ENCODE data around the gene KIF6.

Gene KIF6

DNA sequence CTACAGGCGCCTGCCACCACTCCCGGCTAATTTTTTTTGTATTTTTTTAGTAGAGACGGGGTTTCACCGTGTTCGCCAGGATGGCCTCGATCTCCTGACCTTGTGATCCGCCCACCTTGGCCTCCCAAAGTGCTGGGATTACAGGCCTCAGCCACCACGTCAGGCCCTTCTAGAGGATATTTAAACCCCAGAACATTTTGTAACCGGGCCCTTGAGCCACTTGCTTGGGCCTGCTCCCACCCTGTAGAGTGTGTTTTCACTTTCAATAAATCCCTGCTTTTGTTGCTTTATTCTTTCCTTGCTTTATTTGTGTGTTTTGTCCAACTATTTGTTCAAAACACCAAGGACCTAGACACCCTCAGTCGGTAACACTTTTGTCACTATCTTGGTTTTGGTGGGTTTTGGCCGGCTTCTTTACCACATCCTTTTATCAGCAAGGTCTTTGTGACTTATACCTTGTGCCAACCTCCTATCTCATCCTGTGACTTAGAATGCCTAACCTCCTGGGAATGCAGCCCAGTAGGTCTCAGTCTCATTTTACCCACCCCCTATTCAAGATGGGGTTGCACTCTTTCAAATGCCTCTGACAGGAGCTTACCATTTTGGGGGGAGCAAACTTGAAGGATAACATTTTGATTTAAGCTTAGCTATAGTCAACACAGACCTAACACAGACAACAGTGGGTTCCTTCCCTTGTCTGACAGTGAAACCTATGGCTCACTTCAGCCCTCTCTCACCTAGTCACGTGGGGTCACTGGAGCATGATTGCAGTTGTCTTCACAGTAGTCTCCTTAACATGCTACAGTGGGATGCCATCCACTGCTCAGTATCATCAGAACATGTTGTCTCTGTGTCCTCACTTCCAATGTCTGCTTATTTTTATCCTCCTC, 27.9 kb upstream of the KIF6 start:
- no peaks in the 10 kb centered on the region for H3K9me2 ChIP-seq (replicated peaks; ENCODE audit: low read depth, low read length)
- H3K4me3 ChIP-seq (ENCODE audit: low read length, poor library complexity, severe bottlenecking) = no peak overlapping the region
- H3K9ac ChIP-seq (ENCODE audit: low read depth, low read length, poor library complexity, severe bottlenecking) = no peak overlapping the region
- no peaks in the 10 kb centered on the region for H3K79me2 ChIP-seq (ENCODE audit: insufficient read depth, low read length)
- no peaks in the 10 kb centered on the region for H3K9me3 ChIP-seq (ENCODE audit: insufficient read depth, low read depth, low read length)
- H3F3A ChIP-seq (ENCODE audit: low read depth) = no peaks in the 10 kb centered on the region
- no peak for TF ChIP-seq CTCF (conservative IDR thresholded peaks at IDR 0.05; ENCODE audit: low read length)
- TF ChIP-seq EZH2phosphoT487 (IDR thresholded peaks at IDR 0.05; ENCODE audit: borderline replicate concordance) = no peak
- no peaks in the 10 kb centered on the region for H4K20me1 ChIP-seq (ENCODE audit: insufficient read depth, low read length, poor library complexity, severe bottlenecking)
- H2AFZ ChIP-seq (ENCODE audit: low read length) = no peak overlapping the region
- no peaks in the 10 kb centered on the region for H3K36me3 ChIP-seq (ENCODE audit: insufficient read depth, low read length)
- no peaks in the 10 kb centered on the region for H3K4me1 ChIP-seq (ENCODE audit: insufficient read depth, low read length, poor library complexity, severe bottlenecking)
- no peaks in the 10 kb centered on the region for H3K27me3 ChIP-seq (ENCODE audit: insufficient read depth, low read length, poor library complexity, severe bottlenecking)
- H3K4me2 ChIP-seq (ENCODE audit: low read depth, low read length, poor library complexity, severe bottlenecking) = no peak overlapping the region

DNA sequence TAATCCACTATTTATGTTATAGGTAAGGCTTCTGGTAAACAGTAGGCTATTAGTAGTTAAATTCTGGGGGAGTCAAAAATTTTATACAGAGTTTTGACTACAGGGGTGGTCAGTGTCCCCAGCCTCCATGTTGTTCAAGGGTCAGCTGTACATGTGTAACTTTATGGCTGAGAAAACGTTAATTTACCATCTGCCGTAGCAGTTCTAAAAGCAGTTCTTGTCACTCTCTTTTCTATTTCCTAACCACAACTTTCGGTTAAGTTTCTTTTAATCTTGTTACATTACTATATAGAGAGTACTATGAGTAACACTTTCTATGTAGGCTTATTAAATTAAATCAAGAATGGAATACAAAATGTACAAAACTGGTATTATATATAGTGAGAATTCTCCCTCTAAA, 21.6 kb upstream of the KIF6 start:
- Histone ChIP-seq H3K9ac (ENCODE audit: low read depth, low read length, poor library complexity, severe bottlenecking) (no peak overlapping the region), H3K4me2 (ENCODE audit: low read depth, low read length, poor library complexity, severe bottlenecking) (no peak overlapping the region), H3K27me3 (ENCODE audit: insufficient read depth, low read length, poor library complexity, severe bottlenecking) (no peaks in the 10 kb centered on the region), H2AFZ (ENCODE audit: low read length) (no peak overlapping the region), H3K79me2 (ENCODE audit: insufficient read depth, low read length) (no peaks in the 10 kb centered on the region), H3K9me3 (ENCODE audit: insufficient read depth, low read depth, low read length) (no peaks in the 10 kb centered on the region), H3K9me2 (replicated peaks; ENCODE audit: low read depth, low read length) (no peaks in the 10 kb centered on the region), H4K20me1 (ENCODE audit: insufficient read depth, low read length, poor library complexity, severe bottlenecking) (no peaks in the 10 kb centered on the region), H3K36me3 (ENCODE audit: insufficient read depth, low read length) (no peaks in the 10 kb centered on the region), H3K4me1 (ENCODE audit: insufficient read depth, low read length, poor library complexity, severe bottlenecking) (no peaks in the 10 kb centered on the region), H3K4me3 (ENCODE audit: low read length, poor library complexity, severe bottlenecking) (no peak overlapping the region), H3F3A (ENCODE audit: low read depth) (no peaks in the 10 kb centered on the region)
- no peak for TF ChIP-seq EZH2phosphoT487 (IDR thresholded peaks at IDR 0.05; ENCODE audit: borderline replicate concordance)
- TF ChIP-seq CTCF (conservative IDR thresholded peaks at IDR 0.05; ENCODE audit: low read length) = no peak

GRCh38 chr6:39733704-39734103, 8.5 kb upstream of the KIF6 start:
- H3K9ac ChIP-seq (ENCODE audit: low read depth, low read length, poor library complexity, severe bottlenecking) = no peak overlapping the region
- no peak overlapping the region for H3K4me2 ChIP-seq (ENCODE audit: low read depth, low read length, poor library complexity, severe bottlenecking)
- H3F3A ChIP-seq (ENCODE audit: low read depth) = no peaks in the 10 kb centered on the region
- H2AFZ ChIP-seq (ENCODE audit: low read length) = no peak overlapping the region
- TF ChIP-seq CTCF (conservative IDR thresholded peaks at IDR 0.05; ENCODE audit: low read length) (no peak), EZH2phosphoT487 (IDR thresholded peaks at IDR 0.05; ENCODE audit: borderline replicate concordance) (no peak)
- H3K27me3 ChIP-seq (ENCODE audit: insufficient read depth, low read length, poor library complexity, severe bottlenecking) = no peaks in the 10 kb centered on the region
- H3K36me3 ChIP-seq (ENCODE audit: insufficient read depth, low read length) = no peaks in the 10 kb centered on the region
- no peaks in the 10 kb centered on the region for H3K9me3 ChIP-seq (ENCODE audit: insufficient read depth, low read depth, low read length)
- H3K9me2 ChIP-seq (replicated peaks; ENCODE audit: low read depth, low read length) = no peaks in the 10 kb centered on the region
- no peaks in the 10 kb centered on the region for H3K4me1 ChIP-seq (ENCODE audit: insufficient read depth, low read length, poor library complexity, severe bottlenecking)
- H4K20me1 ChIP-seq (ENCODE audit: insufficient read depth, low read length, poor library complexity, severe bottlenecking) = no peaks in the 10 kb centered on the region
- no peaks in the 10 kb centered on the region for H3K79me2 ChIP-seq (ENCODE audit: insufficient read depth, low read length)
- no peak overlapping the region for H3K4me3 ChIP-seq (ENCODE audit: low read length, poor library complexity, severe bottlenecking)

All from Loucy (cell line).